ENCODE results near the gene YPEL1.

Gene YPEL1

GRCh38 chr22:21652547-21653545 is 82.7 kb downstream of the YPEL1 start:
- no peak for DNase-seq (ENCODE audit: low read depth)

GRCh38 chr22:21652010-21652546 is 83.5 kb downstream of the YPEL1 start:
- DNase-seq (ENCODE audit: low read depth): no peak

GRCh38 chr22:21651521-21652009 is 84.0 kb downstream of the YPEL1 start:
- no peak for DNase-seq (ENCODE audit: low read depth)

- DNase-seq (ENCODE audit: low read depth): no peak
These were observed 84.6 kb downstream of the YPEL1 start for GRCh38 chr22:21650823-21651520.

- no peak for DNase-seq (ENCODE audit: low read depth)
These were observed 85.3 kb downstream of the YPEL1 start for GRCh38 chr22:21650280-21650679.
